KOPT-K1 (cell line): ENCODE measurements around the gene CACNA1G.

Experiments used
- H3K27ac ChIP-seq: fragments of 200-600 bp; sonication (generic); 2 replicates; pipeline ENCODE4 v1.5.1; 2016; ENCODE audit warnings: antibody characterized with exemption, mild to moderate bottlenecking, low read depth, low read length; ENCODE audit not compliant: poor library complexity, severe bottlenecking
- H3K36me3 ChIP-seq: fragments of 200-600 bp; sonication (generic); 2 replicates; pipeline ENCODE4 v1.5.1; 2017; ENCODE audit warnings: antibody characterized with exemption, mild to moderate bottlenecking, low read length, moderate library complexity; ENCODE audit not compliant: insufficient read depth
- H3K9me3 ChIP-seq: fragments of 200-600 bp; sonication (generic); 2 replicates; pipeline ENCODE4 v1.5.1; 2017; ENCODE audit warnings: antibody characterized with exemption, low read length, mild to moderate bottlenecking; ENCODE audit not compliant: insufficient read depth, poor library complexity, severe bottlenecking

CACNA1G gene

GRCh38 chr17:50550661-50551432 lies 9.7 kb upstream of the CACNA1G start:
- no peaks in the 10 kb centered on the region for H3K36me3 ChIP-seq
- no peaks in the 10 kb centered on the region for H3K9me3 ChIP-seq
- H3K27ac ChIP-seq: no peak overlapping the region

GRCh38 chr17:50551433-50551815 lies 9.1 kb upstream of the CACNA1G start:
- Histone ChIP-seq H3K36me3 (no peaks in the 10 kb centered on the region), H3K9me3 (no peaks in the 10 kb centered on the region), H3K27ac (no peak overlapping the region)

GRCh38 chr17:50551884-50552283 lies 8.6 kb upstream of the CACNA1G start:
- Histone ChIP-seq H3K9me3 (no peaks in the 10 kb centered on the region), H3K27ac (no peak overlapping the region), H3K36me3 (no peaks in the 10 kb centered on the region)

GRCh38 chr17:50554201-50554600 lies 6.3 kb upstream of the CACNA1G start:
- Histone ChIP-seq H3K36me3 (no peaks in the 10 kb centered on the region), H3K27ac (no peak overlapping the region), H3K9me3 (no peaks in the 10 kb centered on the region)

GRCh38 chr17:50556803-50557202 lies 3.7 kb upstream of the CACNA1G start:
- no peak overlapping the region for H3K27ac ChIP-seq
- H3K9me3 ChIP-seq: no peaks in the 10 kb centered on the region
- H3K36me3 ChIP-seq: no peaks in the 10 kb centered on the region

- H3K36me3 ChIP-seq: no peaks in the 10 kb centered on the region
- H3K9me3 ChIP-seq: no peaks in the 10 kb centered on the region
- H3K27ac ChIP-seq: no peak overlapping the region
Observed at GRCh38 chr17:50557630-50558029, 2.9 kb upstream of the CACNA1G start.

GRCh38 chr17:50558091-50558490 lies 2.4 kb upstream of the CACNA1G start:
- H3K36me3 ChIP-seq: no peaks in the 10 kb centered on the region
- no peak overlapping the region for H3K27ac ChIP-seq
- H3K9me3 ChIP-seq: no peaks in the 10 kb centered on the region

GRCh38 chr17:50558581-50558940 lies 2.0 kb upstream of the CACNA1G start:
- H3K27ac ChIP-seq: no peak overlapping the region
- no peaks in the 10 kb centered on the region for H3K36me3 ChIP-seq
- H3K9me3 ChIP-seq: no peaks in the 10 kb centered on the region

- Histone ChIP-seq H3K9me3 (no peaks in the 10 kb centered on the region), H3K36me3 (no peaks in the 10 kb centered on the region), H3K27ac (no peak overlapping the region)
Observed at GRCh38 chr17:50558941-50559614, 1.4 kb upstream of the CACNA1G start.

GRCh38 chr17:50559674-50560184 lies 786 bp upstream of the CACNA1G start:
- Histone ChIP-seq H3K36me3 (no peaks in the 10 kb centered on the region), H3K9me3 (no peaks in the 10 kb centered on the region), H3K27ac (no peak overlapping the region)

GRCh38 chr17:50560931-50561745 lies 623 bp downstream of the CACNA1G start:
- Histone ChIP-seq H3K9me3 (no peaks in the 10 kb centered on the region), H3K36me3 (no peaks in the 10 kb centered on the region), H3K27ac (no peak overlapping the region)

- Histone ChIP-seq H3K27ac (no peak overlapping the region), H3K9me3 (no peaks in the 10 kb centered on the region), H3K36me3 (no peaks in the 10 kb centered on the region)
Observed at GRCh38 chr17:50561746-50562141, 1.2 kb downstream of the CACNA1G start.

GRCh38 chr17:50562242-50563091 lies 2.0 kb downstream of the CACNA1G start:
- Histone ChIP-seq H3K36me3 (no peaks in the 10 kb centered on the region), H3K9me3 (no peaks in the 10 kb centered on the region), H3K27ac (no peak overlapping the region)

GRCh38 chr17:50563092-50563511 lies 2.6 kb downstream of the CACNA1G start:
- Histone ChIP-seq H3K27ac (no peak overlapping the region), H3K9me3 (no peaks in the 10 kb centered on the region), H3K36me3 (no peaks in the 10 kb centered on the region)
